Amniotic epithelial cell (primary cell): ENCODE data around the gene TRIM29.

Experiments used
- DNase-seq: peaks from one replicate; pipeline ENCODE4 v3.0.0-alpha.2; 2010; ENCODE audit warnings: low read depth

TRIM29 gene

GRCh38 chr11:120061761-120062560 is 76.0 kb downstream of the TRIM29 start:
- peak; percentile 3 for DNase-seq
